Astrocyte of the cerebellum (primary cell): ENCODE measurements around the gene TMEM233.

Source experiments
- DNase-seq: peaks from one replicate; pipeline ENCODE4 v3.0.0-alpha.2; 2011; ENCODE audit warnings: low read depth
- H3K4me3 ChIP-seq: 2 replicates; pipeline ENCODE4 v1.5.1; 2011; ENCODE audit warnings: mild to moderate bottlenecking, low read depth, low read length, moderate library complexity
- in situ Hi-C: cut with HindIII; loops from 2 replicates; pipeline ENCODE4 v1.10.0; 2017; ENCODE audit warnings: low sequenced_read_pairs
- TF ChIP-seq, protein P1 (sequence below): IDR thresholded peaks from 2 replicates; pipeline ENCODE4 v1.5.1; 2012; ENCODE audit warnings: low read length, low read depth, moderate library complexity, mild to moderate bottlenecking; ENCODE audit errors: missing control alignments

Gene TMEM233

DNA sequence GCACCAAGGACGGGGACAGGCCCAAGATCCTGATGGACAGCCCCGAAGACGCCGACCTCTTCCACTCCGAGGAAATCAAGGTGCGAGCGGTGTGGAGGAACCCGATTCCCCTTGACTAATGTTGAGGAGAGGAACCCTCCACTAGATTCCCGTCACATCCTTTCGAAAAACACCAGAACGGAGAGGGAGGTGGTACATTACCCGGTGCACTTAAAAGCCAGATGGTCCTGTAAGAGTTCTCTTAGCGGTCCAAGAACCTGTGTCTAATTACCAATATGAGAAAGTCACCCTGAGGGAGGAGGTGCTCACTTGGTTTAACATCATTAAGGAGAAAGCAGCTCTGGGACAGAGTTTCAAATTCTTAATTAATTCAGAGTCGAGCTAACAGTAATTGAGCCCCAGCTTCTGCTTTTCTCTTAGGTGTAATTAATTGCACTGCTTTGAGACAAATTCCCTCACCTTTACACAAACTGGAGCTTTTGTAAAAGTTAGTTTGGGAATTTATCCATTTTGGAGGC lies 74.8 kb downstream of the TMEM233 start:
- TF ChIP-seq, protein P1, sequence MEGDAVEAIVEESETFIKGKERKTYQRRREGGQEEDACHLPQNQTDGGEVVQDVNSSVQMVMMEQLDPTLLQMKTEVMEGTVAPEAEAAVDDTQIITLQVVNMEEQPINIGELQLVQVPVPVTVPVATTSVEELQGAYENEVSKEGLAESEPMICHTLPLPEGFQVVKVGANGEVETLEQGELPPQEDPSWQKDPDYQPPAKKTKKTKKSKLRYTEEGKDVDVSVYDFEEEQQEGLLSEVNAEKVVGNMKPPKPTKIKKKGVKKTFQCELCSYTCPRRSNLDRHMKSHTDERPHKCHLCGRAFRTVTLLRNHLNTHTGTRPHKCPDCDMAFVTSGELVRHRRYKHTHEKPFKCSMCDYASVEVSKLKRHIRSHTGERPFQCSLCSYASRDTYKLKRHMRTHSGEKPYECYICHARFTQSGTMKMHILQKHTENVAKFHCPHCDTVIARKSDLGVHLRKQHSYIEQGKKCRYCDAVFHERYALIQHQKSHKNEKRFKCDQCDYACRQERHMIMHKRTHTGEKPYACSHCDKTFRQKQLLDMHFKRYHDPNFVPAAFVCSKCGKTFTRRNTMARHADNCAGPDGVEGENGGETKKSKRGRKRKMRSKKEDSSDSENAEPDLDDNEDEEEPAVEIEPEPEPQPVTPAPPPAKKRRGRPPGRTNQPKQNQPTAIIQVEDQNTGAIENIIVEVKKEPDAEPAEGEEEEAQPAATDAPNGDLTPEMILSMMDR = no peak
- in situ Hi-C loops = no loop called here
- no peak for DNase-seq
- peak overlapping the region; percentile 94 for H3K4me3 ChIP-seq

DNA sequence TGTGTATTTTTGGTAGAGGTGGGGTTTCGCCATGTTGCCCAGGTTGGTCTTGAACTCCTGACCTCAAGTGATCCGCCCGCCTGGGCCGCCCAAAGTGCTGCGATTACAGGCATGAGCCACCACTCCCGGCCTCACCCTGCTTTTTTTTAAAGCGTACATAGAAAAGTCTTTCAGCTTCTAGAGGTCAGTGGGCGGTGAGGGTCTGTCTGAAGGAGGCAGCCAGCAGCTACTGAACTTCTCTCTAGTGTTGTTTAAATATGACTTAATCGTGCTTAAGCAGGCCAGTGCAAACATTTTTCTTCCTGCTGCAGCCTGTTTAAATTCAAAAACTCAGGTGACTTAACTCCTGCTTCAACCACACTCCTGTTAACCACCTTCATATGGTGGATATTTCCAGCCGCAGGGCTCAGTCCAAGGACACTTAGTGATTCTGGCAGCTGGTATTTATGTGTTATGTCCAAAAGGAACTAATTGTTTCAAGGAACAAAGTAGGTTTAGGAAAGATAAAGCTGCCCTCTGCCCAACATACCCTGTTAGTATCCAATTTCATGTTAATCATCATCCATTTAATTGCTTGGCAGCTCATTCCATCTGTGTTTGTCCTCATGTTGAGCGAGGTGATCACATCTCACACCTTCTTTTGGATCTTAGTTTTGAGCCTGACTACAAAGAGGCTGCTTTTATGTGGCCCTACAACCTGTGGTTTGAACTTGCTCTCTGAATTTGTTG lies 76.3 kb downstream of the TMEM233 start:
- H3K4me3 ChIP-seq = no peak overlapping the region
- in situ Hi-C loops = no loop called here
- no peak for DNase-seq
- TF ChIP-seq, protein P1 = no peak

DNA sequence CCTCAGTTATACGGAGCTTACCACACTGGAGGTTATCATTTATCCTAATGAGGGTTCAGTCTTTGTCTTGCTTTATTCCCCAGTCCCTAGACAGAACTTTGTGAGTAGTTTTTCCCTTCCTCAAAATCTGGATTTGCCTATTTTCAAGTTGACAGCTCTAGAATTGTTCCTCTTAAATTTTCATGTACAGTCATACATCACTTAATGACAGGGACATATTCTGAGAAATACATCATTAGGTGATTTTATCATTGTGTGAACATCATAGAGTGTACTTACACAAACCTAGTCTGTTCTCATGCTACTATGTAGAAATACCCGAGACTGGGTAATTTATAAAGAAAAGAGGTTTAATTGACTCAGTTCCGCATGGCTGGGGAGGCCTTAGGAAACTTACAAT lies 77.5 kb downstream of the TMEM233 start:
- in situ Hi-C loops = no loop called here
- TF ChIP-seq, protein P1 = no peak
- no peak for DNase-seq
- H3K4me3 ChIP-seq = no peak overlapping the region

DNA sequence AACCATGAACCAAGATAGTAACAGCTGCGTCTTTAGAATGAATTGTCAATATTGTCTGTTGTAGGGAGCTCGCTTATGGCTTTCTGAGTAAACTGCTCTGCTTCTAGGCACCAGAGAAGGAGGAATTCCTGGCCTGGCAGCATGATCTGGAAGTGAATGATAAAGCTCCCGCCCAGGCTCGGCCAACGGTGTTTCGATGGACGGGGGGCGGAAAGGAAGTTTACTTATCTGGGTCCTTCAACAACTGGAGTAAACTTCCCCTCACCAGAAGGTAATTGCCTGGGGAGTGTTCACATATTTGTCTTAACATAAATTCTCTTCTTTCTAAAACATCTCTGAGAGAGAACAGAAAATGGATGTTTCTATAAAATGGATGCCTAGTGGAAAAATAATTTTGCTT lies 78.6 kb downstream of the TMEM233 start:
- TF ChIP-seq, protein P1 = no peak
- DNase-seq = no peak
- in situ Hi-C loops = no loop called here
- no peak overlapping the region for H3K4me3 ChIP-seq

DNA sequence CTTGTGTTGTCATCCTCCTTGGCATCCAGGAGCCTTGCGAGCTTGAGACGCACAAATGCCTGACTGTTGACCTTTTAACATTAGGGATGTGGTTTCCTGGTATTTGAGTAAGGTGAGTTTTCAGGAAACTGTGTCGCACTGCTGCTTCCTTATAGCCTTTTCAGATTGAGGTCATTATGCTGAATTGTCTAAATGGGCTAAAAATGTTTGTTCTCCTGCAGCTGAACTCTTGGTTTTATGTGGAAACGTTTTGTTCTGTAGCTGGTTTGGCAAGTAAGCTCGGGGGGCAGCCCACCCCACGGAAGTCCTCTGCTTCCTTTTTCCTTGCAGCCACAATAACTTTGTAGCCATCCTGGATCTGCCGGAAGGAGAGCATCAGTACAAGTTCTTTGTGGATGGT lies 80.1 kb downstream of the TMEM233 start:
- DNase-seq = no peak
- H3K4me3 ChIP-seq = no peak overlapping the region
- TF ChIP-seq, protein P1 = no peak
- in situ Hi-C loops = no loop called here

DNA sequence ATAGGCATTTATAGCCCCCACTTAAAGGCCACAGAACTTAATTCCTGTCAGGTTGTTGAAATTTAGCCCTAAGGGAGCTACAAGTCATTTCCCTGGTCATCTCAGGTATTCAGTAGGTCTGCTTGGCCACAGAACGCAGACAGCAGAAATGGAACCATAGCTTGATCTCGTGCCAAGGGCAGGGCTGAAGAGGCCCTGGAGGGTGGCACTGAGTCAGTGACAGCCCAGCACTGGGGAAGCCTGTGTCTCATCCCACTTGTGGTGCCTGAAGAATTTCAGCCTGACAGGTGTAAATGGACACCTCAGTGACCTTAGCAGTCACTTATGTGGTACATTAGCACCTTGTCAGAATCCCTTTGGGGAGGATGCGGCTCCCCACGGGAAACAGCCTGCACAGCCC lies 81.0 kb downstream of the TMEM233 start:
- DNase-seq = no peak
- in situ Hi-C loops = no loop called here
- TF ChIP-seq, protein P1 = no peak

More for the DNA sequence above, 81.0 kb downstream of the TMEM233 start:
- H3K4me3 ChIP-seq = no peak overlapping the region
